BE2C (cell line): Measurements from ENCODE around the gene TAF6L.
A peak's percentile ranks its signal among the peaks of the same experiment; 100 is the strongest.

Experiments
- DNase-seq: peaks from one replicate; pipeline ENCODE4 v3.0.0-alpha.2; 2020
- H3K27me3 ChIP-seq: fragments of 250-450 bp; sonication (Bioruptor Pico); 2 replicates; pipeline ENCODE4 v1.5.1; 2020; ENCODE audit warnings: mild to moderate bottlenecking
- H3K36me3 ChIP-seq: fragments of 250-450 bp; sonication (Bioruptor Pico); 2 replicates; pipeline ENCODE4 v1.5.1; 2020; ENCODE audit warnings: mild to moderate bottlenecking
- H3K4me1 ChIP-seq: fragments of 250-450 bp; sonication (Bioruptor Pico); 2 replicates; pipeline ENCODE4 v1.5.1; 2020
- H3K4me3 ChIP-seq: 2 replicates; pipeline ENCODE4 v1.5.1; 2011; ENCODE audit warnings: low read depth, low read length
- H3K9me3 ChIP-seq: fragments of 250-450 bp; sonication (Bioruptor Pico); 2 replicates; pipeline ENCODE4 v1.5.1; 2020
- CTCF ChIP-seq: IDR thresholded peaks from 2 replicates; pipeline ENCODE4 v1.5.1; 2012; ENCODE audit warnings: mild to moderate bottlenecking, low read depth, low read length

The TAF6L gene

GRCh38 chr11:62788991-62789390 is 17.8 kb downstream of the TAF6L start:
- H3K36me3 ChIP-seq, result peaks cover 4% of the 10 kb centered on the region; the same call in 1 of the 2 replicates
- TF ChIP-seq CTCF, result no peak
- DNase-seq, result no peak
- H3K4me3 ChIP-seq, result no peak overlapping the region
- no peaks in the 10 kb centered on the region for H3K4me1 ChIP-seq
- no peaks in the 10 kb centered on the region for H3K27me3 ChIP-seq
- no peaks in the 10 kb centered on the region for H3K9me3 ChIP-seq

DNA sequence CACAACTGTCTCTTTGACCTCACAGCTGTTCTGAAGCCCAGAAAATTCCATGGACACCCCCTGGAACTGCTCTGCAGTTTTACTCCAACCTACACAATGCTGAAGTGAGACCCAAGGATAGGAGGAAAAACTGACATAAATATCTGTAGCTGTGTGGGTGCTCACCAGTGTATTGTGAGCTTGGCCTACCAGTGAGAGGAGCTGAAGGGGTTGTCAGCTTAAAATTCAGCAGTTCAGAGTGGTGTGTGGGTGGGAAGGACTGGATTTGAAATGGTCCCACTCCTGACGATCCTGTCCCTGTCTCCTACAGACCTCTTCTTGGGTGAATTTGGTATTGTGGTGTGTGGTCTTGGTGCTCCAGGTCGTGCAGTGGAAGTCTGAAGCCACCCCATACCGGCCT is 18.4 kb downstream of the TAF6L start:
- Histone ChIP-seq H3K9me3 (no peaks in the 10 kb centered on the region), H3K4me1 (no peaks in the 10 kb centered on the region), H3K36me3 (peaks cover 6% of the 10 kb centered on the region), H3K27me3 (no peaks in the 10 kb centered on the region), H3K4me3 (no peak overlapping the region)
- no peak for TF ChIP-seq CTCF
- DNase-seq, result no peak

GRCh38 chr11:62791501-62792201 is 20.5 kb downstream of the TAF6L start, which contains the start of gene TMEM223:
Gene TMEM223 (minus strand): TSS chr11:62792006. CDS start chr11:62791994, 12 bp downstream.
- H3K4me1 ChIP-seq, result no peaks in the 10 kb centered on the region
- peaks cover 15% of the 10 kb centered on the region for H3K36me3 ChIP-seq
- TF ChIP-seq CTCF, result no peak
- H3K9me3 ChIP-seq, result no peaks in the 10 kb centered on the region
- no peaks in the 10 kb centered on the region for H3K27me3 ChIP-seq
- peak; percentile 85 for DNase-seq
- H3K4me3 ChIP-seq, result peak within 1 kb of the TSS; percentile 76

DNA sequence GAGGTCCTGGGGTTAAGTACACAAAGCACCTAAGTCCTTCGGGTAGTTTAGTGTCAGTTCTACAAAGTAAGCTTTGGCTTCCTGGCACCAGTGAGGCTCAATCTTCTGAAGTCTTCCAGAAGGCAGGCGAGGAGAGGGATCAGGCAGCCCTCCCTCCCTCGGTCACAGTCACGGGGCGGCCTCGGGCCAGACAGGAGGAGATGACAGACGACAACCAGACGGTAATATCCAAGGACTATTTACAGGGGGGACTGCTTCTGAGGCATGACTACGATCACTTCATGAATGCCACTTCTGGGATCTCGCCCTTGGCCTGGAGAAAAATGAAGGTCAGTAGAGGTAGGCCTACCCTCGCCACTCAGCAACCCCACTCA is 21.0 kb downstream of the TAF6L start:
- H3K4me3 ChIP-seq, result peak overlapping the region; percentile 76
- no peaks in the 10 kb centered on the region for H3K27me3 ChIP-seq
- no peak for TF ChIP-seq CTCF
- DNase-seq, result peak; percentile 29
- H3K36me3 ChIP-seq, result peaks cover 15% of the 10 kb centered on the region
- no peaks in the 10 kb centered on the region for H3K9me3 ChIP-seq
- no peaks in the 10 kb centered on the region for H3K4me1 ChIP-seq

GRCh38 chr11:62794201-62794775 is 23.1 kb downstream of the TAF6L start:
- Histone ChIP-seq H3K9me3 (no peaks in the 10 kb centered on the region), H3K4me1 (no peaks in the 10 kb centered on the region), H3K4me3 (no peak overlapping the region), H3K27me3 (no peaks in the 10 kb centered on the region), H3K36me3 (peaks cover 15% of the 10 kb centered on the region)
- DNase-seq, result no peak
- no peak for TF ChIP-seq CTCF

GRCh38 chr11:62796281-62796680 is 25.1 kb downstream of the TAF6L start:
- peaks cover 18% of the 10 kb centered on the region for H3K36me3 ChIP-seq
- TF ChIP-seq CTCF, result no peak
- no peaks in the 10 kb centered on the region for H3K9me3 ChIP-seq
- H3K4me1 ChIP-seq, result no peaks in the 10 kb centered on the region
- DNase-seq, result no peak
- no peak overlapping the region for H3K4me3 ChIP-seq
- no peaks in the 10 kb centered on the region for H3K27me3 ChIP-seq
